Osteoblast (primary cell): ENCODE measurements around the gene NR4A3. TPM values are rescaled to one million over a fixed set of nuclear protein-coding genes. Genes with fewer than 3 reads are reported as not detected.

Experiments
- DNase-seq: peaks from one replicate; pipeline ENCODE4 v3.0.0; 2011; ENCODE audit warnings: low spot score, mixed read lengths; ENCODE audit not compliant: insufficient read length; ENCODE audit errors: missing footprints
- H2AFZ ChIP-seq: 2 replicates; pipeline ENCODE4 v1.6.0; 2011; ENCODE audit warnings: mild to moderate bottlenecking, low read length
- H3K27ac ChIP-seq: 2 replicates; pipeline ENCODE4 v1.5.1; 2011; ENCODE audit warnings: mild to moderate bottlenecking, low read depth, low read length, moderate library complexity
- H3K27me3 ChIP-seq: 2 replicates; pipeline ENCODE4 v1.6.0; 2012; ENCODE audit warnings: mild to moderate bottlenecking, control low read depth, inconsistent platforms, low read length, moderate library complexity; ENCODE audit not compliant: insufficient read depth
- H3K36me3 ChIP-seq: 2 replicates; pipeline ENCODE4 v1.5.1; 2011; ENCODE audit warnings: mild to moderate bottlenecking, low read length, control low read depth, moderate library complexity; ENCODE audit not compliant: insufficient read depth
- H3K4me1 ChIP-seq: 2 replicates; pipeline ENCODE4 v1.5.1; 2011; ENCODE audit warnings: mild to moderate bottlenecking, low read length, control low read depth, moderate library complexity; ENCODE audit not compliant: insufficient read depth
- H3K4me2 ChIP-seq: 2 replicates; pipeline ENCODE4 v1.6.0; 2011; ENCODE audit warnings: mild to moderate bottlenecking, low read length; ENCODE audit not compliant: insufficient read depth
- H3K4me3 ChIP-seq: fragments of 200-600 bp; sonication (generic); 3 replicates; pipeline ENCODE4 v1.5.1; 2012; ENCODE audit warnings: mild to moderate bottlenecking, low read length, inconsistent platforms; ENCODE audit not compliant: insufficient read depth
- H3K79me2 ChIP-seq: 2 replicates; pipeline ENCODE4 v1.6.0; 2012; ENCODE audit warnings: mild to moderate bottlenecking, low read length, control low read depth, inconsistent platforms; ENCODE audit not compliant: insufficient read depth
- H3K9me3 ChIP-seq: 2 replicates; pipeline ENCODE4 v1.5.1; 2011; ENCODE audit warnings: low read depth, low read length, control low read depth
- H4K20me1 ChIP-seq: 2 replicates; pipeline ENCODE4 v1.6.0; 2012; ENCODE audit warnings: mild to moderate bottlenecking, low read length, control low read depth; ENCODE audit not compliant: insufficient read depth
- CTCF ChIP-seq: IDR thresholded peaks from 2 replicates; pipeline ENCODE4 v1.5.1; 2011; ENCODE audit warnings: mild to moderate bottlenecking, low read depth, low read length, moderate library complexity; ENCODE audit errors: extremely low read depth
- total RNA-seq: library from RNA; depleted of rRNA; stranded (reverse); fragments of >200 nt; gene quantifications from 2 replicates; pipeline ENCODE4 v1.2.3, GENCODE V29; 2012

Gene NR4A3
- total RNA-seq, 1 donor = 0.36 TPM

- Histone ChIP-seq H3K79me2 (no peaks in the 10 kb centered on the region), H3K4me1 (peaks cover 8% of the 10 kb centered on the region), H3K4me3 (no peak overlapping the region), H4K20me1 (no peaks in the 10 kb centered on the region), H2AFZ (no peak overlapping the region), H3K27ac (no peak overlapping the region), H3K27me3 (peaks cover 20% of the 10 kb centered on the region), H3K36me3 (no peaks in the 10 kb centered on the region), H3K4me2 (no peak overlapping the region), H3K9me3 (no peaks in the 10 kb centered on the region)
- no peak for TF ChIP-seq CTCF
- DNase-seq = no peak
Observed at GRCh38 chr9:99828054-99828416, 6.3 kb downstream of the NR4A3 start.

- Histone ChIP-seq H3K27me3 (peaks cover 20% of the 10 kb centered on the region), H3K4me1 (peaks cover 6% of the 10 kb centered on the region), H3K27ac (no peak overlapping the region), H3K79me2 (no peaks in the 10 kb centered on the region), H3K4me2 (no peak overlapping the region), H4K20me1 (no peaks in the 10 kb centered on the region), H3K4me3 (peak overlapping the region; percentile 13), H2AFZ (no peak overlapping the region), H3K9me3 (no peaks in the 10 kb centered on the region), H3K36me3 (no peaks in the 10 kb centered on the region)
- DNase-seq = no peak
- TF ChIP-seq CTCF = no peak
Observed at GRCh38 chr9:99828417-99829176, 6.9 kb downstream of the NR4A3 start.

GRCh38 chr9:99831857-99832557 lies 10.3 kb downstream of the NR4A3 start:
- no peak overlapping the region for H2AFZ ChIP-seq
- no peak overlapping the region for H3K27ac ChIP-seq
- peaks cover 10% of the 10 kb centered on the region for H3K27me3 ChIP-seq
- H3K4me3 ChIP-seq = no peak overlapping the region
- DNase-seq = no peak
- H3K9me3 ChIP-seq = no peaks in the 10 kb centered on the region
- no peaks in the 10 kb centered on the region for H4K20me1 ChIP-seq
- no peaks in the 10 kb centered on the region for H3K36me3 ChIP-seq
- no peak for TF ChIP-seq CTCF
- no peaks in the 10 kb centered on the region for H3K4me1 ChIP-seq
- no peak overlapping the region for H3K4me2 ChIP-seq
- H3K79me2 ChIP-seq = no peaks in the 10 kb centered on the region

- Histone ChIP-seq H3K9me3 (no peaks in the 10 kb centered on the region), H4K20me1 (no peaks in the 10 kb centered on the region)
- TF ChIP-seq CTCF = no peak
Observed at GRCh38 chr9:99832558-99832864, 10.8 kb downstream of the NR4A3 start.

More at GRCh38 chr9:99832558-99832864, 10.8 kb downstream of the NR4A3 start:
- Histone ChIP-seq H3K4me1 (no peaks in the 10 kb centered on the region), H2AFZ (no peak overlapping the region), H3K4me3 (no peak overlapping the region), H3K79me2 (no peaks in the 10 kb centered on the region), H3K27me3 (peaks cover 8% of the 10 kb centered on the region), H3K27ac (no peak overlapping the region), H3K36me3 (no peaks in the 10 kb centered on the region), H3K4me2 (no peak overlapping the region)
- no peak for DNase-seq
